ENCODE data around the gene SHTN1.

Gene SHTN1

GRCh38 chr10:116899626-116900025 is 105.4 kb downstream of the SHTN1 start:
- no CpG with 5 or more reads among the region's 4 CpGs for WGBS (ENCODE audit: insufficient coverage, insufficient read length)
- H3K27me3 ChIP-seq (ENCODE audit: control insufficient read depth, insufficient read depth, low read length): no peaks in the 10 kb centered on the region
- no peaks in the 10 kb centered on the region for H3K9me3 ChIP-seq (ENCODE audit: control insufficient read depth, insufficient read depth, low read length)
- no peak overlapping the region for H3K4me3 ChIP-seq (ENCODE audit: low read length)
- no peaks in the 10 kb centered on the region for H3K4me1 ChIP-seq (ENCODE audit: control insufficient read depth, insufficient read depth, low read length)
- no peak for DNase-seq (ENCODE audit: low read depth, low spot score)
- no peaks in the 10 kb centered on the region for H3K36me3 ChIP-seq (ENCODE audit: control insufficient read depth, insufficient read depth, low read length)
- no peak overlapping the region for H3K27ac ChIP-seq (ENCODE audit: low read length)

- H3K27ac ChIP-seq (ENCODE audit: low read length): no peak overlapping the region
- no peaks in the 10 kb centered on the region for H3K27me3 ChIP-seq (ENCODE audit: control insufficient read depth, insufficient read depth, low read length)
- no peaks in the 10 kb centered on the region for H3K9me3 ChIP-seq (ENCODE audit: control insufficient read depth, insufficient read depth, low read length)
- peaks cover 6% of the 10 kb centered on the region; the same call in 1 of the 2 replicates for H3K4me1 ChIP-seq (ENCODE audit: control insufficient read depth, insufficient read depth, low read length)
- no peak for DNase-seq (ENCODE audit: low read depth, low spot score)
- H3K36me3 ChIP-seq (ENCODE audit: control insufficient read depth, insufficient read depth, low read length): no peaks in the 10 kb centered on the region
- H3K4me3 ChIP-seq (ENCODE audit: low read length): no peak overlapping the region
These were observed 111.3 kb downstream of the SHTN1 start for GRCh38 chr10:116893686-116894037.

- no CpG with 5 or more reads among the region's 11 CpGs for WGBS (ENCODE audit: insufficient coverage, insufficient read length)
- Histone ChIP-seq H3K36me3 (ENCODE audit: control insufficient read depth, insufficient read depth, low read length) (no peaks in the 10 kb centered on the region), H3K4me3 (ENCODE audit: low read length) (no peak overlapping the region), H3K27me3 (ENCODE audit: control insufficient read depth, insufficient read depth, low read length) (no peaks in the 10 kb centered on the region), H3K27ac (ENCODE audit: low read length) (no peak overlapping the region), H3K9me3 (ENCODE audit: control insufficient read depth, insufficient read depth, low read length) (no peaks in the 10 kb centered on the region), H3K4me1 (ENCODE audit: control insufficient read depth, insufficient read depth, low read length) (peaks cover 8% of the 10 kb centered on the region; the same call in 1 of the 2 replicates)
- DNase-seq (ENCODE audit: low read depth, low spot score): no peak
These were observed 111.9 kb downstream of the SHTN1 start for GRCh38 chr10:116892907-116893685.

GRCh38 chr10:116891208-116891607 is 113.8 kb downstream of the SHTN1 start:
- no CpG with 5 or more reads among the region's 7 CpGs for WGBS (ENCODE audit: insufficient coverage, insufficient read length)
- H3K27ac ChIP-seq (ENCODE audit: low read length): no peak overlapping the region
- no peak for DNase-seq (ENCODE audit: low read depth, low spot score)
- no peaks in the 10 kb centered on the region for H3K9me3 ChIP-seq (ENCODE audit: control insufficient read depth, insufficient read depth, low read length)
- H3K27me3 ChIP-seq (ENCODE audit: control insufficient read depth, insufficient read depth, low read length): no peaks in the 10 kb centered on the region
- H3K4me1 ChIP-seq (ENCODE audit: control insufficient read depth, insufficient read depth, low read length): peaks cover 11% of the 10 kb centered on the region
- no peak overlapping the region for H3K4me3 ChIP-seq (ENCODE audit: low read length)
- no peaks in the 10 kb centered on the region for H3K36me3 ChIP-seq (ENCODE audit: control insufficient read depth, insufficient read depth, low read length)

- H3K9me3 ChIP-seq (ENCODE audit: control insufficient read depth, insufficient read depth, low read length): no peaks in the 10 kb centered on the region
- DNase-seq (ENCODE audit: low read depth, low spot score): no peak
- no peak overlapping the region for H3K27ac ChIP-seq (ENCODE audit: low read length)
- no peaks in the 10 kb centered on the region for H3K36me3 ChIP-seq (ENCODE audit: control insufficient read depth, insufficient read depth, low read length)
- no peak overlapping the region for H3K4me3 ChIP-seq (ENCODE audit: low read length)
- WGBS (ENCODE audit: insufficient coverage, insufficient read length): no CpG with 5 or more reads among the region's 3 CpGs
- no peaks in the 10 kb centered on the region for H3K27me3 ChIP-seq (ENCODE audit: control insufficient read depth, insufficient read depth, low read length)
- H3K4me1 ChIP-seq (ENCODE audit: control insufficient read depth, insufficient read depth, low read length): peaks cover 11% of the 10 kb centered on the region
These were observed 115.9 kb downstream of the SHTN1 start for GRCh38 chr10:116889066-116889465.

GRCh38 chr10:116888380-116889055 is 116.5 kb downstream of the SHTN1 start:
- no peaks in the 10 kb centered on the region for H3K27me3 ChIP-seq (ENCODE audit: control insufficient read depth, insufficient read depth, low read length)

GRCh38 chr10:116886772-116887171 is 118.2 kb downstream of the SHTN1 start:
- H3K4me3 ChIP-seq (ENCODE audit: low read length): no peak overlapping the region
- no peaks in the 10 kb centered on the region for H3K36me3 ChIP-seq (ENCODE audit: control insufficient read depth, insufficient read depth, low read length)
- H3K27ac ChIP-seq (ENCODE audit: low read length): no peak overlapping the region
- no CpG with 5 or more reads among the region's 4 CpGs for WGBS (ENCODE audit: insufficient coverage, insufficient read length)
- H3K9me3 ChIP-seq (ENCODE audit: control insufficient read depth, insufficient read depth, low read length): no peaks in the 10 kb centered on the region
- no peaks in the 10 kb centered on the region for H3K27me3 ChIP-seq (ENCODE audit: control insufficient read depth, insufficient read depth, low read length)
- no peak for DNase-seq (ENCODE audit: low read depth, low spot score)
- H3K4me1 ChIP-seq (ENCODE audit: control insufficient read depth, insufficient read depth, low read length): peaks cover 8% of the 10 kb centered on the region

More at GRCh38 chr10:116888380-116889055, 116.5 kb downstream of the SHTN1 start:
- Histone ChIP-seq H3K36me3 (ENCODE audit: control insufficient read depth, insufficient read depth, low read length) (no peaks in the 10 kb centered on the region), H3K27ac (ENCODE audit: low read length) (no peak overlapping the region), H3K4me1 (ENCODE audit: control insufficient read depth, insufficient read depth, low read length) (peaks cover 11% of the 10 kb centered on the region), H3K4me3 (ENCODE audit: low read length) (no peak overlapping the region), H3K9me3 (ENCODE audit: control insufficient read depth, insufficient read depth, low read length) (no peaks in the 10 kb centered on the region)
- DNase-seq (ENCODE audit: low read depth, low spot score): no peak
- WGBS (ENCODE audit: insufficient coverage, insufficient read length): no CpG with 5 or more reads among the region's 7 CpGs

- Histone ChIP-seq H3K9me3 (ENCODE audit: control insufficient read depth, insufficient read depth, low read length) (no peaks in the 10 kb centered on the region), H3K36me3 (ENCODE audit: control insufficient read depth, insufficient read depth, low read length) (no peaks in the 10 kb centered on the region), H3K4me1 (ENCODE audit: control insufficient read depth, insufficient read depth, low read length) (peaks cover 3% of the 10 kb centered on the region), H3K27me3 (ENCODE audit: control insufficient read depth, insufficient read depth, low read length) (no peaks in the 10 kb centered on the region), H3K27ac (ENCODE audit: low read length) (no peak overlapping the region), H3K4me3 (ENCODE audit: low read length) (no peak overlapping the region)
- no CpG with 5 or more reads among the region's 2 CpGs for WGBS (ENCODE audit: insufficient coverage, insufficient read length)
- DNase-seq (ENCODE audit: low read depth, low spot score): no peak
These were observed 122.3 kb downstream of the SHTN1 start for GRCh38 chr10:116882639-116883038.

- no CpG with 5 or more reads among the region's 10 CpGs for WGBS (ENCODE audit: insufficient coverage, insufficient read length)
- no peak for DNase-seq (ENCODE audit: low read depth, low spot score)
- H3K27me3 ChIP-seq (ENCODE audit: control insufficient read depth, insufficient read depth, low read length): no peaks in the 10 kb centered on the region
These were observed 124.1 kb downstream of the SHTN1 start for GRCh38 chr10:116880716-116881482.

GRCh38 chr10:116879817-116880216 is 125.2 kb downstream of the SHTN1 start:
- no peak overlapping the region for H3K4me3 ChIP-seq (ENCODE audit: low read length)
- no peaks in the 10 kb centered on the region; the same call in 1 of the 2 replicates for H3K4me1 ChIP-seq (ENCODE audit: control insufficient read depth, insufficient read depth, low read length)
- DNase-seq (ENCODE audit: low read depth, low spot score): no peak
- no peaks in the 10 kb centered on the region for H3K9me3 ChIP-seq (ENCODE audit: control insufficient read depth, insufficient read depth, low read length)
- H3K27ac ChIP-seq (ENCODE audit: low read length): no peak overlapping the region
- no peaks in the 10 kb centered on the region for H3K36me3 ChIP-seq (ENCODE audit: control insufficient read depth, insufficient read depth, low read length)
- WGBS (ENCODE audit: insufficient coverage, insufficient read length): no CpG with 5 or more reads among the region's 7 CpGs
- no peaks in the 10 kb centered on the region for H3K27me3 ChIP-seq (ENCODE audit: control insufficient read depth, insufficient read depth, low read length)

More at GRCh38 chr10:116880716-116881482, 124.1 kb downstream of the SHTN1 start:
- Histone ChIP-seq H3K4me3 (ENCODE audit: low read length) (no peak overlapping the region), H3K4me1 (ENCODE audit: control insufficient read depth, insufficient read depth, low read length) (no peaks in the 10 kb centered on the region; the same call in 1 of the 2 replicates), H3K36me3 (ENCODE audit: control insufficient read depth, insufficient read depth, low read length) (no peaks in the 10 kb centered on the region), H3K27ac (ENCODE audit: low read length) (no peak overlapping the region), H3K9me3 (ENCODE audit: control insufficient read depth, insufficient read depth, low read length) (no peaks in the 10 kb centered on the region)

Measured in iPS DF 6.9 (cell line).